Measurements from ENCODE around the gene GPR107. TPM values are rescaled to one million over a fixed set of nuclear protein-coding genes. Genes with fewer than 3 reads are reported as not detected.
"Not testable (repeated sequence)": the region's sequence is repeated elsewhere in the genome, so short reads cannot be mapped to it uniquely, and the experiment has no call there.

GPR107 gene
- 10 to 100 TPM; 18.2 to 19.0 TPM for total RNA-seq

GRCh38 chr9:130053504-130054324 lies at the start of gene GPR107:
Gene GPR107 (plus strand): TSS chr9:130053906. CDS start chr9:130053933, 27 bp downstream.
- DNase-seq (peak; percentile 89), ATAC-seq (peak; percentile 91)
- intact Hi-C loops (cut with micrococcal nuclease) = no loop called here
- Mint-ChIP-seq H3K4me1 (ENCODE audit: low read depth) (peaks cover 27% of the 10 kb centered on the region), H3K36me3 (ENCODE audit: low read depth) (peaks cover 5% of the 10 kb centered on the region), H3K27ac (peak within 1 kb of the TSS; percentile 92), H3K4me3 (peak within 1 kb of the TSS; percentile 94), H3K9me3 (no peaks in the 10 kb centered on the region), H3K27me3 (no peaks in the 10 kb centered on the region)
- POLR2A ChIA-PET = interaction anchor here (0.6 to 1.8 kb wide), 17 partner anchors 8 to 190 kb away, joined by 3 to 10 read pairs (median 4); partner anchors contain the start of gene FNBP1
- CTCF ChIA-PET = interaction anchor here (0.9 to 1.7 kb wide), 8 partner anchors 9 to 168 kb away, joined by 3 to 10 read pairs (median 4); no protein-coding TSS in a partner anchor
- no peak for TF ChIP-seq CTCF (IDR thresholded peaks at IDR 0.05)

- Mint-ChIP-seq H3K4me1 (ENCODE audit: low read depth) (peaks cover 65% of the 10 kb centered on the region), H3K4me3 (no peak overlapping the region), H3K9me3 (no peaks in the 10 kb centered on the region), H3K27me3 (no peaks in the 10 kb centered on the region), H3K27ac (peak overlapping the region; percentile 69), H3K36me3 (ENCODE audit: low read depth) (peaks cover 66% of the 10 kb centered on the region)
- no peak for DNase-seq
- intact Hi-C loops (cut with micrococcal nuclease) = no loop called here
- ChIA-PET POLR2A (interaction anchor here (0.6 to 3.8 kb wide), 4 partner anchors 10 to 38 kb away, joined by 3 to 24 read pairs (median 5); no protein-coding TSS in a partner anchor), CTCF (no interaction called here)
- TF ChIP-seq CTCF (IDR thresholded peaks at IDR 0.05) = no peak
- no peak for ATAC-seq
Observed at GRCh38 chr9:130003943-130004552, 49.7 kb upstream of the GPR107 start.

GRCh38 chr9:130006952-130007351 lies 46.8 kb upstream of the GPR107 start:
- ATAC-seq; H3K4me3 Mint-ChIP-seq; H3K27me3 Mint-ChIP-seq; DNase-seq; H3K9me3 Mint-ChIP-seq; intact Hi-C loops (cut with micrococcal nuclease): not testable (repeated sequence)
- POLR2A ChIA-PET = interaction anchor here (1.0 to 4.8 kb wide), 3 partner anchors 11 to 24 kb away, joined by 3 to 20 read pairs (median 4); no protein-coding TSS in a partner anchor
- peaks cover 74% of the 10 kb centered on the region for H3K4me1 Mint-ChIP-seq (ENCODE audit: low read depth)
- CTCF ChIA-PET = interaction anchor here (1.3 kb wide), 1 partner anchor 11 kb away, joined by 3 read pairs; no protein-coding TSS in a partner anchor
- peak overlapping the region; percentile 91 for H3K27ac Mint-ChIP-seq
- peaks cover 68% of the 10 kb centered on the region for H3K36me3 Mint-ChIP-seq (ENCODE audit: low read depth)

GRCh38 chr9:130008538-130008937 lies 45.2 kb upstream of the GPR107 start:
- ChIA-PET POLR2A (interaction anchor here (0.5 to 4.8 kb wide), 16 partner anchors 9 to 185 kb away, joined by 3 to 26 read pairs (median 4); partner anchors contain the start of genes FNBP1 and TOR1A), CTCF (interaction anchor here (0.6 to 1.4 kb wide), 6 partner anchors 8 to 116 kb away, joined by 3 to 6 read pairs (median 4); no protein-coding TSS in a partner anchor)
- no peaks in the 10 kb centered on the region for H3K27me3 Mint-ChIP-seq
- peaks cover 77% of the 10 kb centered on the region for H3K4me1 Mint-ChIP-seq (ENCODE audit: low read depth)
- intact Hi-C loops (cut with micrococcal nuclease) = no loop called here
- peaks cover 3% of the 10 kb centered on the region for H3K9me3 Mint-ChIP-seq
- peak overlapping the region; percentile 91 for H3K27ac Mint-ChIP-seq
- H3K36me3 Mint-ChIP-seq (ENCODE audit: low read depth) = peaks cover 69% of the 10 kb centered on the region
- no peak overlapping the region for H3K4me3 Mint-ChIP-seq
- ATAC-seq (no peak), DNase-seq (no peak)
- no peak for TF ChIP-seq CTCF (IDR thresholded peaks at IDR 0.05)

GRCh38 chr9:130009546-130009945 lies 44.2 kb upstream of the GPR107 start:
- H3K27ac Mint-ChIP-seq = peak overlapping the region; percentile 91
- DNase-seq; intact Hi-C loops (cut with micrococcal nuclease); H3K27me3 Mint-ChIP-seq; ATAC-seq; H3K9me3 Mint-ChIP-seq; H3K4me3 Mint-ChIP-seq: not testable (repeated sequence)
- ChIA-PET POLR2A (interaction anchor here (0.6 to 4.8 kb wide), 8 partner anchors 10 to 73 kb away, joined by 3 to 26 read pairs (median 4); partner anchors contain the start of gene FNBP1), CTCF (interaction anchor here (1.4 to 1.6 kb wide), 3 partner anchors 9 to 48 kb away, joined by 4 to 8 read pairs (median 6); no protein-coding TSS in a partner anchor)
- H3K4me1 Mint-ChIP-seq (ENCODE audit: low read depth) = peaks cover 76% of the 10 kb centered on the region
- peaks cover 66% of the 10 kb centered on the region for H3K36me3 Mint-ChIP-seq (ENCODE audit: low read depth)

Measured in activated CD8-positive, alpha-beta T cell treated with anti-CD3 and anti-CD28 coated beads for 36 hours (primary cell).